DMS 273 treated with DMSO at 0.1 percent for 48 hours (cell line): ENCODE data around the gene LARP4B.

Experiments used
- DNase-seq: peaks from one replicate; lab custom pipeline; 2025; lab: John Stamatoyannopoulos, UW

Gene LARP4B

DNA sequence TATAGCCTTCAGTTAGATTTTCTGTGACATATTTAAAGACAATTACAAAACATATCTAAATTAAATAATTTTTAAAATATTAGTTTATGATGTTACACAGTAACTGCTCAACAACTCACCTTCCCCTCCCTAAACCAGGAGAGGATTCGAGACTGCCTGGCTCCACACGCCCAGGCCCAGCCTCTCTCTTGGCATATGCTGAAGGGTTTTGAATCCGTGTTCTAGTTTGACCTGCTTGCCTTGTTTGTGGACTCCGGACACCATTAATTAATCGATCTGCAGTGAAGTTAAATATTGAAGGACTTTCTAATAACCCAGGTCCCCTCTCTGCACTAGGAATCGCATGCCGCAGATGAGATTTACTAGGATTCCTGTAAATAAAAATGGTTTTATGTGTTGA, 106.6 kb downstream of the LARP4B start:
- no peak for DNase-seq

DNA sequence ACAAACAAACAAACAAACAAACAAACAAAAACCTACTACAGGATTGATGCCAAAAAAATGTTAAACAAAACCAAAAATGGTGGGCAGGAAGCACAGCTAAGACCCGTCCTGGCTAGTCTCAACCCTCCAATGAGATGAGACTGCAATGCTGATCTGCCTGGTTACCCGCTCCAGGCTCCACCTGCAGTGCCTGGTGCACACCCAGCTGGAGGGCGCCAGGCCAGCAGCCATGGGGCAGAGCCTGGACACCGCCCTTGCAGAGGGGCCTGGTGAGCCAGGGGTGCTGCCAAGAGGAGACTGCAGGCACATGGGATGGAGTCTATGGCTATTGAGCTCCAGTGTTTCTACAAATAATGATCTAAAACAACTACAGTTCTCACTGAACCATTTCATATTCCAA, 107.0 kb downstream of the LARP4B start:
- DNase-seq: no peak

DNA sequence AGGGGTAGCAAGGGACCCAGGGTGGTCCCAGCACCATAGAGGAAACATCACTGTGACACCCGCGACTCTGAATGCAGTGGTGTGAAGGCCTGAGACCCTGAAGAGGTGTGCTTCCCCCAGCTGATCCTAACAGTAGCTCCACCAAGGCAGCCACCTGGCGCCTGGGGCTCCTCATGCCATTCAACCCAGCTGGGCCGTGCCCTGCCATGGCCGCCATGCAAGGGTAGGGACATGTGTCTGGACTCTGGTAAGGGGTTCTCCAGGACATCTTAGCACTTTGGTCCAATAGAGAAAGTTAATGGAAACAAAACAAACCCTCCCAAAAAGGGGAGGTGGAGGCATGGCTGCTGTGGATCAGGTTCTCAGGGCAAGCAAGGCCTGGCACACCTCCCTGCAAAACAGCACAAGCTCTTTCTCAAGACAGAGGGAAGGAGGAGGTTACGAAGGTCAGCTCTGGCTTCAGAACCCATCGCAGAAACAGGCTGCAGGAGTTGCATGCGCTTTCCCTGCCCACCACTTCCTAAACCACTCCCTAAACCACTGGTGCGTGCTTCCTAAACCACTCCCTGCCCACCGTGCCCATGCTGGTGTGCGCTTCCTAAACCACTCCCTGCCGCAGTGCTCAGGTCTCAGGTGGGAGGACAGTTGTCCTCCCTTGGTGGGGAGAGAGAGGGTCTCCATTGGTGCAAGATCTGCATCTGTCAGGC, 108.7 kb downstream of the LARP4B start:
- no peak for DNase-seq

DNA sequence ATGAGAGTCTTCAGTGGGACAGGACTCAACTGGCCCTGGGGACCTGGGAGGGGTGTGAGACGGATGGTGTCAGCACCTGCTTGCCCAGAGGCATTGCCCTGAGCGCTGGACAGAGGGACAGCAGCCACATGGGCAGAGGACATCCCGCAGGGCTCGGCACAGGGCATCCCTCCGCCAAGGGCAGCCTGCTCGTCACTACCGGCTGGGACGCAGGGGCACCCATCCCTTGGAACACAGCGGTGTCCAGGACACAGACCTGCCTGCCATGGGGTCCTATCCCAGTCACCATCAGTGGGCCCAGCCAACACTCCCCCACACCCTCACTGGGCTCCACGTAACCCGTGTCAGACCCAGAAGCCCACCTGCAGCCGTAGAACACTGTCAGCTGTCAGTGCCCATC, 109.3 kb downstream of the LARP4B start:
- no peak for DNase-seq

DNA sequence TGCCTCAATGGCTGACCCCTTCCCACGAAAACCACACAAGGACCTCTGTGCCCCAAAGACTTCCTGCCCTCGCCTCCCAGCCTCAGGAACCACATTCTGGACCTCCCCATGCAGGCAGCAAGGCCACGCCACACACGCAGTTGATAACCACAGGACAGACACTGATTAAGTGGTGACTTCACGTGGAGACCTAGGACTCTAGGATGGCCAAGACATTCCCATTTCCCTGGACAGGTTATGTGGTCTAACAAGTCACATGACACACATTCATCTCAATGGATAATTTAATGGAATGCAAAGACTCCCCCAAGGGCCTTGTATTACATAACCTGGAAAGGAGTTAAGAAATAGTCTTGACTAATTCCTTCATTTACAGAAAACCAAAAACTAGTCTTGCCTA, 110.2 kb downstream of the LARP4B start:
- no peak for DNase-seq

DNA sequence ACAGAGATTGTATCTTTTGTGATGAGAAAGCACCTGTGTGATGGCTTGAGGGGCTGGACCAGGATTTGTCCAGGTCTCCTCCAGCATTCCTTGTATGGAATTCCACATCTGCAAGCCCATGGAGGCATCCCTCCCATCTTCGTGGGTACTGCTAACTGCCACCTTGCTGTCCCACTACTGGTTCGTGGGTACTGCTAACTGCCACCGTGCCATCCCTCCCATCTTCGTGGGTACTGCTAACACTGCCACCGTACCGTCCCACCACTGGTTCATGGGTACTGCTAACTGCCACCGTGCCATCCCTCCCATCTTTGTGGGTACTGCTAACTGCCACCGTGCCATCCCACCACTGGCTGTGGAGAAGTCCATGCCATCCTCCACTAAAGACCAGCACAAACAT, 111.7 kb downstream of the LARP4B start:
- DNase-seq: no peak

DNA sequence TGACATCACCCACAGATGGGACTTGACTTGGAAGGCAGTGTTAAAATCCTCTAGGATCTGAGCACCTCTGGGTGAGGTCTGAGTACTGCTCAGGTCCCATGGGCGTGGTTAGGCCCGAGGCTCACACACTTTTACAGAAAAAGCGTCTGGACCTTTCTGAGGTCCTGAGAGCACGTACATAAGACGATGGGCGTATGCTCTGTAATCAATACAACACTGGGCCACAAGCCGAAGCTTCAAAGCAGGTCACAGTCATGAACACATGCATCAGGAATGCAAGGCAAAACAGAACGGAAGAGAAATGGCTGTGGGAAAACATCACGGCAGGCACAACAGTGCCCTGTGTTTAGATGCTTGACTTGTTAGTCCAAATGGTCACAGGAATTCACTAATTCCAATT, 112.2 kb downstream of the LARP4B start:
- DNase-seq: no peak

DNA sequence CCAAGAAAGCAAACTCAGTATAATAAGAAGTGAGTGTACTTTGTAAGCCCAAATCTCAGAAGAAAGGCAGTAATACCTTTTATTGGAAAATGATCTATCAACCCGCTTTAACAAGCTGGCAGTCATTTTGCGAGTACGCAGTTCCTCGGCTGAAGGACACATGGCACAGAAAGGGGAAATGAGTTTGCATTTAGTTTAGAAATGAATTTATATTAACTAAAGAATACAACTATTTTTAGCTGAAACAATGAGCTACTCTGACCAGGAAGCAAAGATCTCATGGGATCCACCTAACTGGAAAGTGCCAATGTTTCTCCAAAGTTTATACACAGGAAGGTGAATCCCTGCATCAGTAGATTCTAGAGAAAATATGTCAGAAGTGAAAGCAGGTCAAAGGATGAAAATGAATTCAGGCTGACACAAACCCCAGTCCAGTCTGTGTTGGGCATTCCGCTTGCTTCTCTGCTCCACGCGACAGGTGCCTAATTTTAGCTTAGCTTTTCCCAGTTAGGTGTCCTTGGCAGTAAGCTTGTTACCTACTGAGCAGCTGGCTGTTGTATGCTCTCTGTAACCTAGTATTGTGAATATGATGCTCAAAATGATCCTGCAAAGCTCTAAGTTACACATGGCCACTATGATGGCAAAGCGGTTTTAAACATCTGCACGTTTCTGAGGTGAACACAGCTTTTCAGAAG, 112.8 kb downstream of the LARP4B start:
- DNase-seq: no peak

DNA sequence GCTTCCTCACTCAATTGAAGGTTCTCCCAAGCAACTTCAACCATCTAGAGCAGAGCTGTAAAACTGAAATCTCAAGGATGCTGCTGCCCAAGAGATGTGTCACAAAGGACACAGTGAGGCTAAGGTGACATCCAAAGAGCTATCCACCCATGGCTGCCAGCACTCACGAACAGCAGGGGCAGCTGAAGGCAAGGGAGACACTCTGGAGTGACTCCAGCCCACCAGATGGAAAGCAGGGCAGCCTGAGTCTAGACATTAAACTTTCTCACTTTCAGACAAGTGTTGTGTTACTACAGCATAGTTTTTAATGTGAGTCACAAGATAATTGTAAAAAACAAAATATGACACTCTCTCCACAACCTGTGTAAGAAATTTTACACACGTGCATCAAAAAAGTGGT, 113.5 kb downstream of the LARP4B start:
- DNase-seq: no peak

DNA sequence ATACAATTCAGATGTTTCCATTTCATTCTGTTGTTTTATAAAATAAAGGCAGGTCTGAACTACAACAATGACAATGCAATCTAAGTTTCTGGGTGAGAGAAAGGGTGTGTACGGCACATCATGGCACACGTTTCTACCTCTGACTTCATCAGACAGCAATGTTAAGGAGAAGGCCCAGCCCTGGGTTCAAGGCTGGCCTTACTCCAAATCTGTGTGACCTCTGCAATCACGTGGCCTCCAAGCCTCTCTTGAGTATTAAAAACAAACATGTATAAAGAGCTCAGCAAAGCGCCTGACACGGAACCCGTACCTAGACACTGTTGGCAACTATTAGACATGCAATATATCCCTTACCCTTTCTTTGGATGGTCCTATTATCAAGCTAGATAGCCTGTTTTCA, 114.1 kb downstream of the LARP4B start:
- no peak for DNase-seq

DNA sequence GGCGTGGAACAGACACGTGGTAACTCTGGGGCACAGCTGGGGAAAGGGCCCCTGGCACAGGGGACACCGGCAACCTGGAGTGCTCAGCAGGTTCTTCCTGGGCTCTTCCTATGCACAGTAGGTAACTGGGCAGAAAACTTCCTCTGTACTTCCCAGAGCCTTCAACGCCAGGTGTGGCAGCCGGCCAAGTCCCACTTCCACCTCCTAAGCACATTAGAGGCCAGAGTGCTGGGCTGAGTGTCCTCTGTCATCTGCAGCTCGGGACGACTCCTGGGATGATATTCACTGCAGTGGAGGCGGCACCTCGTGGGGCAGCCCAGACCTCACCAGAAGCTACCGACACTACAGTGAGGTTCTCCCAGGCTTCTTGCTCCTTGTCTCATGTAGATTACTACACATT, 114.5 kb downstream of the LARP4B start:
- no peak for DNase-seq

DNA sequence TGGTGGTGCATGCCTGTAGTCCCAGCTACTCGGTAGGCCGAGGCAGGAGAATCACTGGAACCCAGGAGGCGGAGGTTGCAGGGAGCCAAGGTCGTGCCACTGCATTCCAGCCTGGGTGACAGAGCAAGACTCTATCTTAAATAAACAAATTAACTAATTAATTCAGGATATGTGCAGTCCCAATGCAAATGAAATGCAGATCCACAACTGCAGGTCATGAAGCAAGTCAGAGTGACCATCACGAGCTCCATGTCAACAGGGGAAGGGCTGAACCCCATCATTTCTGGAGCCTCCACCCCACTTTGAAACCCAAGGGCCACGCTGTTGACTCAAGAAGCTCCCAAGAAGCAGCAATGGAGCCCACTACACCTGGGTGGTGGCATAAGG, 115.4 kb downstream of the LARP4B start:
- no peak for DNase-seq

DNA sequence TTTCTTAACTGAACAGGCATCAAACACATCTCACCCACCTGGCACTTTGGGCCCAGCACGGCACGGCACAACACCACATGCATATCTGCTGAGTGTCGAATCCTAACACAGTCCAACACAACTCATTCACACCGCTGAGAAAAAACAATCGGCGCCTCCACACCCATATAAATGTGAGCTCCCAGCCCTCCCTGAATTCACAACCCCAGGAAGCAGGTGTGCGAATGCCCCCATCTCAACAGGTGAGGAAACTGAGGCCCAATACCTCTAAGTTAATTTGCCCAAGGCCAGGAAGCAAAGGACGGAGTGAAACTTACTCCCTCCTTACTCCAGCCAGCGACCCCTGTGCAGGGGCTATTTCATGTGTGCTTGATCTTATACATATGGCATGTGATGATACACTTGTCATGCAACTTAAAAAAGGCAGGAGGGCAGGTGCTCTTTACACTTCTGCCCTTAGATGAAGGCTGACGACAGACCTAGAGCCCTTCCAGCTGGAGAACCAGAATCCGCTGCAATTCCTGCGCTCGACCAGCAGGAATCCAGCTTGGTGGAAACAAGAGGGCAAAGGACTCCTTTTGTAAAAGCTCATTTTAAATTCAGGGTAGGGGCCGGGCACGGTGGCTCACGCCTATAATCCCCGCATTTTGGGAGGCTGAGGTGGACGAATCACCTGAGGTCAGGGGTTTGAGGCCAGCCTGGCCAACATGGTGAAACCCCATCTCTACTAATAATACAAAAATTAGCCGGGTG, 116.0 kb downstream of the LARP4B start:
- DNase-seq: no peak

DNA sequence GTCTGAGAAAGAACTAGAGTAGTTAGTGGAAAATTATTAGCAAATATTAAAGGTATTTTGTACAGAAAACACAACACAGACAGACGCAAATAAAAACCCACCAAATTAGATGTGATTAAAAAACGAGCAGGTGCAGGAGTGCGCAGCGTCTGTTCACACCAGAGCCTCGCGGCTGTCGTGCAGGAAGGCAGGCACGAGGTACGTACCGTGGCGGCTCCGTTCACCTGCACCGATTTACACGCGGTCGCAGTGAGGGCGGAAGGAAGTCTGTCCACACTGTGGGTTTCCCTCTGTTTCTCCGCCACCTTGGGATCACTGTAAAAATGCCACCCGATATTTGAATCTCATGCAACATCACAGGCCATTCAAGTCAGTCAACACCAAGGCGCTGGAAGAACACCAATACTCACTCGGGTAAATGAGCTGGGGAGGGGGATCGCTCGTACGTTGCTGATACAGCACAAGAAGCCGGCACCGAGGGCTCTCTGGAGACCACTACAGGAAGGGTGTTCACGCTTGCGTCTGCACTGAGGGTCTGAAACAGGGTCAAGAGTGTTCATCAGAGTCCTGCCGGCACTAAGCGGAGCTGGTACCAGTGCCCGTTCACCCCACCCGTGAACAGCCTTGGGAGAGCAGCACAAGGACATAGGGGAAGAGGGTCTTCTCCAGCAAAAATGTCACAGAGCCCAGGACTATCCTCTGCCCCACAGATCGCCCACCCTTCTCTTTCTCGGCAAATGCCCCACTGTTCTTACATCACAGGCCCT, 116.8 kb downstream of the LARP4B start:
- no peak for DNase-seq

DNA sequence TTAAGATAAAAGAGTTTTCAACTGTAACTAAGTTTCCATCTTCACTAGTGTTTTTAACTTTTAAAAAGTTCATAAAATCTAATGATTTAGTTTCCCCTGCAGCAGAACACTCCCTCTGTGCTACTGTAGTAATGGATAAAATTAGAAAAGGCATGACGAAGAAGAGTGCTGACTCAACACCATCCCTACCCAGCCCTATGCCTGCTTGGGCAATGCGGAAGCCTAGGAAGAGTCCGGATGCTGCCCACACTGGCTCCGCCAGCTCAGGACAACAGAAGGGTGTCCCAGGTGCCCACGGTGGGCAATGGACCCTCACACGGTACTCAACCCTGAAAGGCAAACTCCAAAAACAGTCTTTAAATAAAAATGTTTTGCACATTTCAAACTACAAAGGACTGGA, 118.2 kb downstream of the LARP4B start:
- DNase-seq: no peak

DNA sequence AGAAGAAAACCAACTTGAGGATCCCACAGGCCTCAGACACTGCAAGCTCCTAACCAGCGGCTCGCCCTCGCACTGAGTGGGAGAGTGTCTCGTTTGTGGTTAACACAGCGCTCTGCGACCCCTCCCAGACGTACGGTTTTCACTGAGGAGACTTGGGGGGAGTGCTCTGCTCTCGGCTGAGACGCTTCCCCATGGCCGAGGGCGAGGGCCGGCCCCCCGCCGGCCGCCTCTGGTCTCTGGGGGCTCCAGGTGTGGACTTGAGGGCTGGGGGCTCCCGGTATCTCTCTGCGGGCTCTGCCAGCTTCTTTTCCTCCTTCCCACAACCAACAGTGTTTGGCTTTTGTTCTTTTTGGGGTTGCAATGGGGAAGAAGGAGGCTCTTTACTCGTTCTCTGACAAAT, 118.7 kb downstream of the LARP4B start:
- no peak for DNase-seq

DNA sequence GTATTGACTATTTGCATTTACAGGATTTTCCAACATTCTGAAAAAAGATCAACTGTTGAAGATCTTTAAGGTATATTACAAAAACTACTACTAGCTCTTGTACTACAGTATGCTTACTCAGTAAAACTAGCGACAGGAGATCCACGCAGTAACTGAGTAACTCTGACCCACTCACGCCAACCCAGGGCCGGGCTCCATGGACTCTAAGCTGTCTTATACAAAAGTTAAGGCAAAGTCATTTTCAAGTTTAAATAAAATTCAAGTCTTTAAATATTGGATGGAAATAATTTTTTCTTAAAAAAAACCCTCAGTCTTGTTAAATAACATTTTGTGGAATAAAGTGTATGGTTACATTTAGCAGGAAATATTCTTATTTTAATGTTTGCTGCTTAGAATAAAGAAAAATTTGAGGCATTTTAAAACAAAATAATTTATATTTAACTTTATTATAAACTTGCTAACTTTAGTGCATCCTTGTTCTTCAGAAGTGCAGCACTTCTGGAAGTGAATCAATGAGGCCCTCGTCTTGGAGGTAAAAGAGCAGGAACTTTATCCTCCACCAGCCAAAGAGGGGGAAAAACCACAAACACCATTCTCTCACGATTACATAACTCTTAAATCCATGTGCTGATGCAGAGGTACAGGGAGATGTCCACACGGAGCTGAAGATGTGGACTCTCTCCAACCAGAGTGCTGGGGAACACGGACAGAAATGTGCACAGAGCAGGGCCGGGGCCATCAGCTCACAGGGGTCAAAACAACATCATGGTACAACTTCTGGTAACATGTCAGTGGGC, 119.9 kb downstream of the LARP4B start:
- no peak for DNase-seq

DNA sequence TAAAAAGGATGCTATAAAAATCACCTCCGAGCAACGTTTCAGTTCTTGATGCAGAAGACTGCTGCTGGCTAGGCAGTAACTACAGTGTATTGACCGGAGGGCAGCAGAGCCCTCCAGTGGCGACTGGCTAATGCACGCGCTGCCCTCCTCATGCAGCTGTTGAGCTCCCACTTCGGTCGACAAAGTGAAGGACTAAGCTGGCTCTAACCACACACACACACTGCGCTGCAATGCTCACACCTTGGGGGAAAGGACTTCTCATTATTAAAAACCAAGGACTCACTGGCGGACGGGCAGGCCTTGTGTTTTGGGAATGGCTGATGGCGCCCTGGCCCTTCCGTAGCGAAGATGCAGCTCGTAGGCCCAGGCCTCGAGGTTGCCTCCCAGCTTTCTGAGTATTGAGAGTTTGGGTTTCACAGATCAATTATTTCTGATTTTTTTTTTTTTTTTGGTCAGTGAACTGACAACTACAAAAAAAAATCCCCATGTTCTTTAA, 121.1 kb downstream of the LARP4B start:
- DNase-seq: no peak

DNA sequence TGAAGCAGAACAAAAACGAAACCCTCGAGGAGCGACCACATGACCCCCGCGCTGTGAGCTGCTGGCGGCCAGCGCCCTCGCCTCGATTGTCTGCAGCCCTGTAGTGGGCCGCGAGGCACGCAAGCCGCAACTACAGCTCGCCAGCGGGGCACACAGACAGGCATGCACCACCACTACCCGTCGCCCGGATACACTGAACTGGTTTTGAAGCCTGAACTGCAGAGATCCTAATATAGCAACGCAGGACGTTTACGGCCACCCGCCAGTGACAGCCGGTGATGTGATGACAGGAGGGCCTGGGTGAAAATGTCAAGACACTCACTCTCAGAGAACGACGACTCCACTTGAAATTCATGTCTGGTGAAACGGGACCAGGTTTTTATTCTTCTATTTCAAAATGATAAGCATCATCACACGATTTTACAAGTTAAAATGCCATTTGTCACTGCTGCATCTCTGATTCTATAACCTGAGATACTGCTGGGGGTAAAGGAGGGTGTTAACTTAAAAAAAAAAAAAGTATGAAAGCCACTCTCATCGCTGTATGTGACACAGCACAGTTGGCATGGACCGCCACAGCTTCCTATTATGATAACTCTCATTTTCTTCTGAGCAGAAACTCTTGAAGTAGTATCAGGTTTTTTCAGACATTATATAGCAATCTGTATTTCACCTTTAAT, 121.7 kb downstream of the LARP4B start:
- no peak for DNase-seq

DNA sequence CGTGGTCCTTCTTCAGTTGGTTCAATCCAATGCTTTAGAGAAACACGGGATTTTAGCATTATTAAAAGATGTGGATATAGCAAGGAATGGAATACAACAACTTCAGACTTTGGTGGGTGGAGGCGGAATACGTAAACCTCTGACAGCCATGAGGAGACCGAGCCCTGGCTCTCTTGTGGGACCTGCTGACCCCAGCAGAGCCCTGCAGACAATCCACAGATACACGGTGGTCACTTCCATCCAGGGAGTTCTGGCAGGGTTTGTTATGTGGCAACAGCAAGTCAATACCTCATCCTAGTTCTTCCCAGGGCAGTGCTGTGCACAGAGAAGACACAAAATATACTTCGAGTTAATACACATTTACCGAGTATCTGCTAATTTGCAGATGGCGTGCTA, 123.5 kb downstream of the LARP4B start:
- DNase-seq: no peak
